GM23338 (cell line): Measurements from ENCODE around the gene RXYLT1. TPM values are rescaled to one million over a fixed set of nuclear protein-coding genes. Genes with fewer than 3 reads are reported as not detected.

Experiments used
- ATAC-seq: fragments of 200-7000 bp; cut with Tn5 transposase; 3 replicates; pipeline ENCODE4 v1.9.1; 2020
- DNase-seq: peaks from one replicate; pipeline ENCODE4 v3.0.0-alpha.2; 2015; ENCODE audit warnings: low spot score
- H2AFZ ChIP-seq: fragments of 200-600 bp; sonication (generic); 2 replicates; pipeline ENCODE4 v1.8.0; 2016; ENCODE audit warnings: antibody characterized with exemption, mild to moderate bottlenecking, moderate library complexity
- H3F3A ChIP-seq: fragments of 200-600 bp; sonication (generic); replicated peaks from 2 replicates; pipeline ENCODE4 v1.8.0; 2017; ENCODE audit warnings: antibody characterized with exemption, mixed run types, low read depth
- H3K27ac ChIP-seq: fragments of 200-600 bp; sonication (generic); 2 replicates; pipeline ENCODE4 v1.6.1; 2016; ENCODE audit warnings: low read depth
- H3K27me3 ChIP-seq: fragments of 200-600 bp; sonication (generic); 2 replicates; pipeline ENCODE4 v1.8.0; 2016; ENCODE audit warnings: mild to moderate bottlenecking, mixed run types, moderate library complexity; ENCODE audit not compliant: insufficient read depth
- H3K36me3 ChIP-seq: fragments of 200-600 bp; sonication (generic); 2 replicates; pipeline ENCODE4 v1.8.0; 2016; ENCODE audit warnings: mild to moderate bottlenecking; ENCODE audit not compliant: insufficient read depth
- H3K4me1 ChIP-seq: fragments of 200-600 bp; sonication (generic); 2 replicates; pipeline ENCODE4 v1.8.0; 2016; ENCODE audit warnings: mild to moderate bottlenecking, moderate library complexity; ENCODE audit not compliant: insufficient read depth
- H3K4me2 ChIP-seq: fragments of 200-600 bp; sonication (generic); 2 replicates; pipeline ENCODE4 v1.7.1; 2017; ENCODE audit warnings: mixed run types
- H3K4me3 ChIP-seq: fragments of 200-600 bp; sonication (generic); 2 replicates; pipeline ENCODE4 v1.6.1; 2016; ENCODE audit warnings: mixed run types
- H3K79me2 ChIP-seq: fragments of 200-600 bp; sonication (generic); replicated peaks from 2 replicates; pipeline ENCODE4 v1.8.0; 2017; ENCODE audit warnings: mild to moderate bottlenecking; ENCODE audit not compliant: insufficient read depth
- H3K9me2 ChIP-seq: fragments of 200-600 bp; sonication (generic); 2 replicates; pipeline ENCODE4 v1.8.0; 2017; ENCODE audit not compliant: insufficient read depth
- H4K20me1 ChIP-seq: fragments of 200-600 bp; sonication (generic); replicated peaks from 2 replicates; pipeline ENCODE4 v1.8.0; 2017; ENCODE audit warnings: mild to moderate bottlenecking; ENCODE audit not compliant: insufficient read depth
- H3K27ac Mint-ChIP-seq: 2 replicates; pipeline ENCODE4 v1.8.0; 2020; ENCODE audit warnings: inconsistent platforms, mild to moderate bottlenecking, moderate library complexity, mixed read lengths
- H3K27me3 Mint-ChIP-seq: 3 replicates; pipeline ENCODE4 v1.8.0; 2022; ENCODE audit warnings: low read depth, mild to moderate bottlenecking, moderate library complexity, mixed read lengths, inconsistent platforms; ENCODE audit not compliant: insufficient read depth, poor library complexity
- H3K36me3 Mint-ChIP-seq: 3 replicates; pipeline ENCODE4 v1.8.0; 2021; ENCODE audit warnings: low read depth, mild to moderate bottlenecking, inconsistent platforms, moderate library complexity, mixed read lengths
- H3K4me1 Mint-ChIP-seq: 3 replicates; pipeline ENCODE4 v1.8.0; 2020; ENCODE audit warnings: mild to moderate bottlenecking, inconsistent platforms, mixed read lengths
- H3K4me3 Mint-ChIP-seq: 3 replicates; pipeline ENCODE4 v1.8.0; 2021; ENCODE audit warnings: moderate library complexity, mild to moderate bottlenecking, inconsistent platforms, mixed read lengths
- H3K9me3 Mint-ChIP-seq: 3 replicates; pipeline ENCODE4 v1.8.0; 2020; ENCODE audit warnings: moderate library complexity, mild to moderate bottlenecking, inconsistent platforms, mixed read lengths
- CREB1 ChIP-seq: fragments of 250-450 bp; sonication (Bioruptor Pico); IDR thresholded peaks from 2 replicates; pipeline ENCODE4 v1.5.0; 2020; ENCODE audit warnings: low read depth, mild to moderate bottlenecking, moderate library complexity
- ETS1 ChIP-seq: IDR thresholded peaks from 2 replicates; pipeline ENCODE4 v1.6.1; 2016; ENCODE audit warnings: antibody characterized with exemption
- EZH2 ChIP-seq: fragments of 200-600 bp; sonication (generic); IDR thresholded peaks from one replicate; pipeline ENCODE4 v1.8.0; 2017; ENCODE audit warnings: antibody characterized with exemption, mild to moderate bottlenecking, low read depth; ENCODE audit not compliant: unreplicated experiment
- EZH2phosphoT487 ChIP-seq: fragments of 200-600 bp; sonication (generic); IDR thresholded peaks from one replicate; pipeline ENCODE4 v1.8.1; 2018; ENCODE audit warnings: antibody characterized with exemption; ENCODE audit not compliant: unreplicated experiment
- JUNB ChIP-seq: IDR thresholded peaks from one replicate; pipeline ENCODE4 v1.6.1; 2016; ENCODE audit warnings: antibody characterized with exemption; ENCODE audit not compliant: unreplicated experiment
- NANOG ChIP-seq: IDR thresholded peaks from 2 replicates; pipeline ENCODE4 v1.6.1; 2016; ENCODE audit warnings: antibody characterized with exemption, borderline replicate concordance
- POLR2AphosphoS5 ChIP-seq: IDR thresholded peaks from 2 replicates; pipeline ENCODE4 v1.6.1; 2016; ENCODE audit warnings: antibody characterized with exemption, low read depth
- REST ChIP-seq: IDR thresholded peaks from one replicate; pipeline ENCODE4 v1.6.1; 2018; ENCODE audit warnings: antibody characterized with exemption; ENCODE audit not compliant: unreplicated experiment
- STAT1 ChIP-seq: IDR thresholded peaks from one replicate; pipeline ENCODE4 v1.6.1; 2016; ENCODE audit warnings: antibody characterized with exemption; ENCODE audit not compliant: unreplicated experiment
- ZNF114 ChIP-seq: fragments of 250-450 bp; sonication (Bioruptor Pico); IDR thresholded peaks from 2 replicates; pipeline ENCODE4 v1.5.0; 2020; ENCODE audit warnings: mild to moderate bottlenecking, moderate library complexity
- ZNF331 ChIP-seq: fragments of 250-450 bp; sonication (Bioruptor Pico); IDR thresholded peaks from 2 replicates; pipeline ENCODE4 v1.5.0; 2020; ENCODE audit warnings: low read depth, mild to moderate bottlenecking, moderate library complexity
- ZNF462 ChIP-seq: fragments of 250-450 bp; sonication (Bioruptor Pico); IDR thresholded peaks from 2 replicates; pipeline ENCODE4 v1.5.0; 2020; ENCODE audit warnings: mild to moderate bottlenecking, moderate library complexity
- polyA plus RNA-seq: library from polyadenylated mRNA; unstranded; fragments of >200 nt; fragmentation: Nextera tagmentation; extraction: Ambion mirVana; gene quantifications from 2 replicates; pipeline ENCODE4 v1.2.1, GENCODE V29; 2016
- total RNA-seq: library from RNA; depleted of rRNA; stranded (reverse); fragments of >200 nt; shearing (Covaris generic); gene quantifications from 2 replicates; pipeline ENCODE4 v1.2.3, GENCODE V29; 2014
- TF ChIP-seq, protein P1 (sequence below), 2 experiments: fragments of 200-600 bp in 1 of 2; sonication (generic) in 1 of 2; conservative IDR thresholded peaks; 2 replicates each; pipeline versions ENCODE4 v1.5.1 to v1.6.1; 2016 to 2017; ENCODE audit warnings: antibody characterized with exemption in 2 of 2, low read depth in 2 of 2, mild to moderate bottlenecking in 2 of 2, moderate library complexity in 1 of 2

Gene RXYLT1
- total and polyA plus RNA-seq, 2 experiments from 2014 or later, result 10.1 to 11.1 TPM

GRCh38 chr12:63849106-63849620, 69.5 kb downstream of the RXYLT1 start:
- no peak for ATAC-seq
- Histone ChIP-seq H4K20me1 (peaks cover 4% of the 10 kb centered on the region), H3K79me2 (peaks cover 71% of the 10 kb centered on the region)

More at GRCh38 chr12:63849106-63849620, 69.5 kb downstream of the RXYLT1 start:
- no peak overlapping the region for H3K27ac Mint-ChIP-seq
- Histone ChIP-seq H2AFZ (no peak overlapping the region), H3K4me1 (peaks cover 11% of the 10 kb centered on the region), H3K9me2 (no peaks in the 10 kb centered on the region), H3K36me3 (no peaks in the 10 kb centered on the region), H3K4me3 (no peak overlapping the region), H3K4me2 (no peak overlapping the region), H3F3A (0 out of 2 replicates have a peak, but pooled peaks cover 3% of the 10 kb centered on the region), H3K27ac (no peak overlapping the region), H3K27me3 (peaks cover 20% of the 10 kb centered on the region)
- H3K4me1 Mint-ChIP-seq, result peaks cover 20% of the 10 kb centered on the region
- no peak for TF ChIP-seq ZNF114
- no peak for TF ChIP-seq STAT1
- TF ChIP-seq JUNB, result no peak
- TF ChIP-seq, protein P1, sequence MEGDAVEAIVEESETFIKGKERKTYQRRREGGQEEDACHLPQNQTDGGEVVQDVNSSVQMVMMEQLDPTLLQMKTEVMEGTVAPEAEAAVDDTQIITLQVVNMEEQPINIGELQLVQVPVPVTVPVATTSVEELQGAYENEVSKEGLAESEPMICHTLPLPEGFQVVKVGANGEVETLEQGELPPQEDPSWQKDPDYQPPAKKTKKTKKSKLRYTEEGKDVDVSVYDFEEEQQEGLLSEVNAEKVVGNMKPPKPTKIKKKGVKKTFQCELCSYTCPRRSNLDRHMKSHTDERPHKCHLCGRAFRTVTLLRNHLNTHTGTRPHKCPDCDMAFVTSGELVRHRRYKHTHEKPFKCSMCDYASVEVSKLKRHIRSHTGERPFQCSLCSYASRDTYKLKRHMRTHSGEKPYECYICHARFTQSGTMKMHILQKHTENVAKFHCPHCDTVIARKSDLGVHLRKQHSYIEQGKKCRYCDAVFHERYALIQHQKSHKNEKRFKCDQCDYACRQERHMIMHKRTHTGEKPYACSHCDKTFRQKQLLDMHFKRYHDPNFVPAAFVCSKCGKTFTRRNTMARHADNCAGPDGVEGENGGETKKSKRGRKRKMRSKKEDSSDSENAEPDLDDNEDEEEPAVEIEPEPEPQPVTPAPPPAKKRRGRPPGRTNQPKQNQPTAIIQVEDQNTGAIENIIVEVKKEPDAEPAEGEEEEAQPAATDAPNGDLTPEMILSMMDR (conservative IDR thresholded peaks at IDR 0.05; ENCODE audit: low read depth in 2 of 2), result no peak
- TF ChIP-seq ZNF462, result no peak
- no peak for TF ChIP-seq EZH2
- TF ChIP-seq ETS1, result no peak
- no peak for TF ChIP-seq ZNF331
- TF ChIP-seq CREB1 (CRISPR knock-in tag), result no peak
- no peak for TF ChIP-seq POLR2AphosphoS5
- TF ChIP-seq NANOG, result no peak
- no peak for TF ChIP-seq EZH2phosphoT487
- TF ChIP-seq REST, result no peak
- peaks cover 8% of the 10 kb centered on the region for H3K27me3 Mint-ChIP-seq
- no peak overlapping the region for H3K4me3 Mint-ChIP-seq
- no peaks in the 10 kb centered on the region for H3K36me3 Mint-ChIP-seq
- no peak for DNase-seq
- no peaks in the 10 kb centered on the region for H3K9me3 Mint-ChIP-seq
